K562 (cell line): ENCODE data around the gene ROPN1L. TPM values are rescaled to one million over a fixed set of nuclear protein-coding genes. Genes with fewer than 3 reads are reported as not detected.

Experiments
- ATAC-seq: fragments of 200-7000 bp; cut with Tn5 transposase; 3 replicates; pipeline ENCODE4 v1.9.1; 2020; ENCODE audit warnings: moderate library complexity
- BruUV-seq: library from RNA; stranded (reverse); fragments of 400-500 nt; replicated peaks from 2 replicates; lab custom pipeline; 2021; lab: Mats Ljungman, UMichigan
- CTCF ChIA-PET: fragments of 300-600 bp; formaldehyde crosslinking; extraction: SDS; loops from one replicate; lab custom pipeline; 2021; ENCODE audit warnings: low intra/inter-chr PET ratio; lab: Yijun Ruan, JAX
- POLR2A ChIA-PET: fragments of 300-600, 350-650 bp; sonication (Branson Sonifier 250); formaldehyde crosslinking; extraction: SDS; loops from one replicate; lab custom pipeline; 2021; ENCODE audit warnings: antibody characterized with exemption, inconsistent platforms; lab: Yijun Ruan, JAX
- DNase-seq, 4 experiments: peaks; one replicate each; pipeline versions ENCODE4 v3.0.0 to v3.0.0-alpha.2; 2011 to 2018; ENCODE audit warnings: low spot score in 3 of 4, mixed read lengths in 3 of 4; ENCODE audit errors: extremely low read depth in 1 of 4
- FAIRE-seq: peaks from 2 replicates; lab custom pipeline; 2011; peaks lifted over from hg19 to GRCh38; lab: Jason Lieb, UNC
- H2AFZ ChIP-seq: 2 replicates; pipeline ENCODE4 v1.6.0; 2011; ENCODE audit warnings: low read depth, low read length, control low read depth, inconsistent platforms
- H3K27ac ChIP-seq: fragments of 200-600 bp; 3 replicates; pipeline ENCODE4 v1.8.0; 2011; ENCODE audit warnings: low read depth, mild to moderate bottlenecking, control low read depth, inconsistent platforms, low read length, moderate library complexity, mixed read lengths; ENCODE audit errors: extremely low read depth
- H3K27me3 ChIP-seq, 2 experiments: fragments of 300-600 bp in 1 of 2; 2 replicates in 1 of 2; 3 replicates in 1 of 2; pipeline versions ENCODE4 v1.6.0 to v1.8.0; 2011; ENCODE audit warnings: inconsistent platforms in 2 of 2, low read length in 2 of 2, mild to moderate bottlenecking in 1 of 2, mixed read lengths in 1 of 2, moderate library complexity in 1 of 2; ENCODE audit not compliant: control insufficient read depth in 2 of 2, insufficient read depth in 2 of 2
- H3K36me3 ChIP-seq: fragments of 300-600 bp; 3 replicates; pipeline ENCODE4 v1.8.0; 2011; ENCODE audit warnings: mild to moderate bottlenecking, low read length, inconsistent platforms; ENCODE audit not compliant: control insufficient read depth, insufficient read depth
- H3K4me1 ChIP-seq, 2 experiments: fragments of 200-600 bp in 1 of 2; replicated peaks in 1 of 2; 2 replicates in 1 of 2; 3 replicates in 1 of 2; pipeline versions ENCODE4 v1.5.1 to v1.8.0; 2011; ENCODE audit warnings: inconsistent platforms in 2 of 2, low read length in 2 of 2, mild to moderate bottlenecking in 1 of 2, mixed read lengths in 1 of 2, moderate library complexity in 1 of 2; ENCODE audit not compliant: control insufficient read depth in 2 of 2, insufficient read depth in 2 of 2
- H3K4me2 ChIP-seq: 2 replicates; pipeline ENCODE4 v1.6.1; 2011; ENCODE audit warnings: low read length, control low read depth, inconsistent platforms, mixed read lengths; ENCODE audit not compliant: insufficient read depth
- H3K4me3 ChIP-seq: fragments of 200-600 bp; sonication (generic), shearing (Covaris generic); 2 replicates; pipeline ENCODE4 v1.5.1; 2016; ENCODE audit warnings: control low read depth, inconsistent platforms
- H3K79me2 ChIP-seq: fragments of 200-600 bp; 3 replicates; pipeline ENCODE4 v1.8.0; 2011; ENCODE audit warnings: low read length, inconsistent platforms; ENCODE audit not compliant: control insufficient read depth, insufficient read depth
- H3K9ac ChIP-seq, 2 experiments: 2 replicates each; pipeline versions ENCODE4 v1.6.0 to v1.6.1; 2011; ENCODE audit warnings: low read depth in 2 of 2, low read length in 2 of 2, control low read depth in 1 of 2, inconsistent platforms in 1 of 2, mild to moderate bottlenecking in 1 of 2, mixed read lengths in 1 of 2; ENCODE audit not compliant: insufficient read depth in 1 of 2
- H3K9me1 ChIP-seq: one replicate; pipeline ENCODE4 v1.6.0; 2011; ENCODE audit warnings: inconsistent platforms, mild to moderate bottlenecking, low read length, moderate library complexity; ENCODE audit not compliant: control insufficient read depth, insufficient read depth
- H3K9me3 ChIP-seq: replicated peaks from 2 replicates; pipeline ENCODE4 v1.5.1; 2011; ENCODE audit warnings: low read depth, low read length, inconsistent platforms; ENCODE audit not compliant: control insufficient read depth, insufficient read depth
- H4K20me1 ChIP-seq: replicated peaks from 2 replicates; pipeline ENCODE4 v1.6.1; 2011; ENCODE audit warnings: low read length, inconsistent platforms, mixed read lengths; ENCODE audit not compliant: control insufficient read depth, insufficient read depth
- BCL6 ChIP-seq: fragments of 250-450 bp; sonication (Bioruptor Pico); IDR thresholded peaks from 2 replicates; pipeline ENCODE4 v1.4.0; 2020
- BCOR ChIP-seq: fragments of 450-650 bp; IDR thresholded peaks from 2 replicates; pipeline ENCODE4 v1.6.1; 2016
- CHD1 ChIP-seq: fragments of 200-600 bp; sonication (generic); IDR thresholded peaks from one replicate; pipeline ENCODE4 v1.6.1; 2012; ENCODE audit warnings: mild to moderate bottlenecking, moderate library complexity, low read length, inconsistent platforms
- CREM ChIP-seq: IDR thresholded peaks from 2 replicates; pipeline ENCODE4 v1.6.1; 2014; ENCODE audit warnings: antibody characterized with exemption, low read depth
- DPF2 ChIP-seq: fragments of 450-650 bp; IDR thresholded peaks from 2 replicates; pipeline ENCODE4 v1.6.1; 2016
- ERF ChIP-seq: fragments of 450-650 bp; formaldehyde crosslinking; IDR thresholded peaks from 2 replicates; pipeline ENCODE4 v1.4.0; 2020; ENCODE audit warnings: mild to moderate bottlenecking, mixed read lengths
- ESRRB ChIP-seq: fragments of 250-450 bp; sonication (Bioruptor Pico); IDR thresholded peaks from 2 replicates; pipeline ENCODE4 v1.5.0; 2020; ENCODE audit warnings: mild to moderate bottlenecking, moderate library complexity, borderline replicate concordance
- FOXJ3 ChIP-seq: sonication (generic); formaldehyde crosslinking; IDR thresholded peaks from 2 replicates; pipeline ENCODE4 v1.4.0; 2020; ENCODE audit warnings: mild to moderate bottlenecking, missing genetic modification reagents
- GATAD2A ChIP-seq: fragments of 450-650 bp; IDR thresholded peaks from 2 replicates; pipeline ENCODE4 v1.6.1; 2017
- JUN ChIP-seq, 2 experiments: sonication (generic) in 1 of 2; formaldehyde crosslinking in 1 of 2; IDR thresholded peaks; 2 replicates each; pipeline versions ENCODE4 v1.6.1 to v1.8.0; 2012 to 2022; ENCODE audit warnings: borderline replicate concordance in 2 of 2, mild to moderate bottlenecking in 2 of 2, improper control_type of control experiment in 1 of 2, low read depth in 1 of 2, low read length in 1 of 2, missing genetic modification reagents in 1 of 2
- KDM1A ChIP-seq, 2 experiments: fragments of 450-650 bp; IDR thresholded peaks; 2 replicates each; pipeline ENCODE4 v1.6.1; 2016; ENCODE audit warnings: mild to moderate bottlenecking in 2 of 2
- NR2C2 ChIP-seq, 2 experiments: fragments of 200-800 bp in 1 of 2; sonication (Bioruptor generic) in 1 of 2; sonication (generic) in 1 of 2; formaldehyde crosslinking in 1 of 2; IDR thresholded peaks; 2 replicates each; pipeline versions ENCODE4 v1.6.1 to v1.8.0; 2016 to 2022; ENCODE audit warnings: mild to moderate bottlenecking in 1 of 2, missing compliant biosample characterization in 1 of 2, missing genetic modification characterization in 1 of 2, missing genetic modification reagents in 1 of 2
- PTRF ChIP-seq: fragments of 450-650 bp; IDR thresholded peaks from 2 replicates; pipeline ENCODE4 v1.6.1; 2016; ENCODE audit warnings: mild to moderate bottlenecking, missing genetic modification characterization, missing compliant biosample characterization
- RFX5 ChIP-seq: IDR thresholded peaks from 2 replicates; pipeline ENCODE4 v1.6.1; 2011; ENCODE audit warnings: low read depth, mild to moderate bottlenecking, improper control_type of control experiment, low read length
- SMAD1 ChIP-seq: fragments of 150-350 bp; IDR thresholded peaks from 2 replicates; pipeline ENCODE4 v1.6.1; 2014; ENCODE audit warnings: low read length, low read depth; ENCODE audit not compliant: partially characterized antibody
- SMARCA4 ChIP-seq: fragments of 450-650 bp; IDR thresholded peaks from 2 replicates; pipeline ENCODE4 v1.6.1; 2016
- TOE1 ChIP-seq, 2 experiments: fragments of 450-650 bp in 1 of 2; sonication (generic) in 1 of 2; formaldehyde crosslinking in 1 of 2; IDR thresholded peaks; 2 replicates each; pipeline versions ENCODE4 v1.7.1 to v1.8.0; 2016 to 2022; ENCODE audit warnings: borderline replicate concordance in 2 of 2, mild to moderate bottlenecking in 2 of 2, antibody characterized with exemption in 1 of 2, inconsistent platforms in 1 of 2, low read depth in 1 of 2, missing genetic modification reagents in 1 of 2, moderate library complexity in 1 of 2
- ZNF668 ChIP-seq: fragments of 250-450 bp; sonication (Bioruptor Pico); IDR thresholded peaks from 2 replicates; pipeline ENCODE4 v1.8.0; 2022; ENCODE audit warnings: mild to moderate bottlenecking, inconsistent platforms
- WGBS: fragments of 100-300 bp; shearing (Covaris generic); methylation state at CpG from one replicate; pipeline ENCODE4 v1.1.6; 2016; ENCODE audit warnings: low coverage, mixed read lengths; ENCODE audit not compliant: insufficient coverage; ENCODE audit errors: missing lambda C conversion rate; 5-methylcytosine and 5-hydroxymethylcytosine counted together
- in situ Hi-C: fragments of 300-500 bp; cut with MboI; formaldehyde crosslinking; loops from 4 replicates; pipeline ENCODE4 v1.15.0; 2018; ENCODE audit warnings: inconsistent platforms, mixed read lengths
- intact Hi-C: fragments of 100-400 bp; cut with micrococcal nuclease; formaldehyde crosslinking; loops from 2 replicates; pipeline ENCODE4 v1.14.2; 2022
- polyA plus RNA-seq, 8 experiments: library from polyadenylated mRNA; depleted of rRNA in 4 of 8; stranded (reverse) in 5 of 8; unstranded in 3 of 8; fragments of >200 nt; fragmentation: Nextera tagmentation in 2 of 8; fragmentation: Illumina TruSeq in 1 of 8; extraction: Ambion mirVana in 2 of 8; extraction: Trizol in 1 of 8; gene quantifications; 2 replicates each; pipeline versions ENCODE4 v1.2.1 to v1.2.3, GENCODE V29; 2011 to 2014; ENCODE audit warnings: inconsistent platforms in 1 of 8, missing spikeins in 1 of 8
- total RNA-seq, 7 experiments: library from RNA; depleted of rRNA in 6 of 7; stranded (reverse); fragments of >200 nt in 6 of 7; fragmentation: Illumina TruSeq in 2 of 7; extraction: Trizol in 2 of 7; gene quantifications; 2 replicates each; pipeline versions ENCODE4 v1.2.1 to v1.2.3, GENCODE V29; 2011 to 2021; ENCODE audit warnings: low replicate concordance in 1 of 7
- TF ChIP-seq, protein P1 (sequence below): sonication (generic); formaldehyde crosslinking; IDR thresholded peaks from 2 replicates; pipeline ENCODE4 v1.9.0; 2022; ENCODE audit warnings: mild to moderate bottlenecking, missing genetic modification reagents
- TF ChIP-seq, protein P2 (sequence below): sonication (generic); formaldehyde crosslinking; IDR thresholded peaks from 2 replicates; pipeline ENCODE4 v1.8.0; 2022; ENCODE audit warnings: mild to moderate bottlenecking, missing genetic modification reagents

Gene ROPN1L
- total and polyA plus RNA-seq, 9 of the 15 experiments (the other 6 are each of a cell fraction or from before 2014, with no cell fraction given), result 0.04 to 0.85 (median 0.24) TPM; not detected in 3

DNA sequence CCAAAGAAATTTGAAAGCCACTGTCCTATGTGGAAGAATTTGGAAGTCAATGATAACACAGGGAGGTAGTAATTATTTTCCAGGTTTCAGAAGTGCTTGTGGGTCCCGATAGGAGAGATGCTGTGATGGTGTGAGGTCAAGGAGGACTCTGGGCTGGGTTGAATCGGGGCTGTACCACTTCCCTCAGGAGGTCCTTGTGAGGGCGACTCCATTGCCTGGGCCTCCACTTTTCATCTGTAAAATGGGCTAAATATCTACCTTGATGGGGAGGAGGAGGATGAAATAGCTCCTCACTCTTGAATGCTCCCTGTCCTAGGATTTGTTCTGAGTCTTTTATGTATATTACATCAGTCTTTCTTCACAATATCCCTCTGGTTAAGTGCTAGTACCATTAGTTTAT, 59.0 kb downstream of the ROPN1L start:
- H3K9me3 ChIP-seq, result no peaks in the 10 kb centered on the region
- H3K79me2 ChIP-seq, result no peaks in the 10 kb centered on the region
- FAIRE-seq (no peak), DNase-seq (no peak), ATAC-seq (no peak)
- H3K27ac ChIP-seq, result no peak overlapping the region
- no peaks in the 10 kb centered on the region for H3K27me3 ChIP-seq
- no peaks in the 10 kb centered on the region for H3K9me1 ChIP-seq
- in situ Hi-C loops (no loop called here), intact Hi-C loops (loop anchor here (5.0 to 10.0 kb wide), 3 partner anchors 107 to 264 kb away; partner anchors contain the start of genes DAP and MARCHF6)
- no peak overlapping the region for H3K4me2 ChIP-seq
- peaks cover 23 to 47% of the 10 kb centered on the region in 2 experiments for H3K4me1 ChIP-seq
- no peaks in the 10 kb centered on the region for H4K20me1 ChIP-seq
- ChIA-PET POLR2A (interaction anchor here (0.9 to 2.5 kb wide), 4 partner anchors 8 to 120 kb away, joined by 3 to 16 read pairs (median 4); no protein-coding TSS in a partner anchor), CTCF (interaction anchor here (0.5 kb wide), 1 partner anchor 257 kb away, joined by 3 read pairs; no protein-coding TSS in a partner anchor)
- 0 out of 4 replicates have a peak overlapping the region, but pooled peaks of 1 of the 2 experiments have one; percentile 2 for H3K9ac ChIP-seq
- no peaks in the 10 kb centered on the region for H3K36me3 ChIP-seq
- H3K4me3 ChIP-seq, result no peak overlapping the region
- H2AFZ ChIP-seq, result no peak overlapping the region
- 49% methylated on average over 3 of the region's 3 CpGs for WGBS
- BruUV-seq, result no TSS peak
- TF ChIP-seq CREM, result no peak
- TF ChIP-seq DPF2, result no peak
- TF ChIP-seq ESRRB (CRISPR knock-in tag), result no peak
- TF ChIP-seq ZNF668 (CRISPR knock-in tag), result no peak
- no peak for TF ChIP-seq JUN (IDR thresholded peaks at IDR 0.05; ENCODE audit: borderline replicate concordance, low read depth, low read length)
- no peak for TF ChIP-seq JUN (CRISPR knock-in tag; IDR thresholded peaks at IDR 0.05; ENCODE audit: borderline replicate concordance)
- no peak for TF ChIP-seq SMARCA4
- no peak for TF ChIP-seq ERF (CRISPR knock-in tag)
- no peak for TF ChIP-seq NR2C2 (CRISPR knock-in tag; IDR thresholded peaks at IDR 0.05)
- no peak for TF ChIP-seq NR2C2 (tag; IDR thresholded peaks at IDR 0.05)
- peak; percentile 31 to 43; a peak in 1 of 4 replicates for TF ChIP-seq KDM1A (IDR thresholded peaks at IDR 0.05)
- TF ChIP-seq, protein P1, sequence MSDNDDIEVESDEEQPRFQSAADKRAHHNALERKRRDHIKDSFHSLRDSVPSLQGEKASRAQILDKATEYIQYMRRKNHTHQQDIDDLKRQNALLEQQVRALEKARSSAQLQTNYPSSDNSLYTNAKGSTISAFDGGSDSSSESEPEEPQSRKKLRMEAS (CRISPR knock-in tag), result no peak
- TF ChIP-seq BCOR, result peak; percentile 32; the same call in 1 of the 2 replicates
- TF ChIP-seq SMAD1, result no peak
- TF ChIP-seq RFX5, result no peak
- TF ChIP-seq GATAD2A, result no peak
- no peak for TF ChIP-seq CHD1
- no peak for TF ChIP-seq TOE1 (IDR thresholded peaks at IDR 0.05; ENCODE audit: borderline replicate concordance)
- TF ChIP-seq TOE1 (CRISPR knock-in tag; IDR thresholded peaks at IDR 0.05; ENCODE audit: borderline replicate concordance, low read depth), result no peak
- no peak for TF ChIP-seq BCL6
- TF ChIP-seq PTRF, result no peak
- no peak for TF ChIP-seq FOXJ3
- TF ChIP-seq, protein P2, sequence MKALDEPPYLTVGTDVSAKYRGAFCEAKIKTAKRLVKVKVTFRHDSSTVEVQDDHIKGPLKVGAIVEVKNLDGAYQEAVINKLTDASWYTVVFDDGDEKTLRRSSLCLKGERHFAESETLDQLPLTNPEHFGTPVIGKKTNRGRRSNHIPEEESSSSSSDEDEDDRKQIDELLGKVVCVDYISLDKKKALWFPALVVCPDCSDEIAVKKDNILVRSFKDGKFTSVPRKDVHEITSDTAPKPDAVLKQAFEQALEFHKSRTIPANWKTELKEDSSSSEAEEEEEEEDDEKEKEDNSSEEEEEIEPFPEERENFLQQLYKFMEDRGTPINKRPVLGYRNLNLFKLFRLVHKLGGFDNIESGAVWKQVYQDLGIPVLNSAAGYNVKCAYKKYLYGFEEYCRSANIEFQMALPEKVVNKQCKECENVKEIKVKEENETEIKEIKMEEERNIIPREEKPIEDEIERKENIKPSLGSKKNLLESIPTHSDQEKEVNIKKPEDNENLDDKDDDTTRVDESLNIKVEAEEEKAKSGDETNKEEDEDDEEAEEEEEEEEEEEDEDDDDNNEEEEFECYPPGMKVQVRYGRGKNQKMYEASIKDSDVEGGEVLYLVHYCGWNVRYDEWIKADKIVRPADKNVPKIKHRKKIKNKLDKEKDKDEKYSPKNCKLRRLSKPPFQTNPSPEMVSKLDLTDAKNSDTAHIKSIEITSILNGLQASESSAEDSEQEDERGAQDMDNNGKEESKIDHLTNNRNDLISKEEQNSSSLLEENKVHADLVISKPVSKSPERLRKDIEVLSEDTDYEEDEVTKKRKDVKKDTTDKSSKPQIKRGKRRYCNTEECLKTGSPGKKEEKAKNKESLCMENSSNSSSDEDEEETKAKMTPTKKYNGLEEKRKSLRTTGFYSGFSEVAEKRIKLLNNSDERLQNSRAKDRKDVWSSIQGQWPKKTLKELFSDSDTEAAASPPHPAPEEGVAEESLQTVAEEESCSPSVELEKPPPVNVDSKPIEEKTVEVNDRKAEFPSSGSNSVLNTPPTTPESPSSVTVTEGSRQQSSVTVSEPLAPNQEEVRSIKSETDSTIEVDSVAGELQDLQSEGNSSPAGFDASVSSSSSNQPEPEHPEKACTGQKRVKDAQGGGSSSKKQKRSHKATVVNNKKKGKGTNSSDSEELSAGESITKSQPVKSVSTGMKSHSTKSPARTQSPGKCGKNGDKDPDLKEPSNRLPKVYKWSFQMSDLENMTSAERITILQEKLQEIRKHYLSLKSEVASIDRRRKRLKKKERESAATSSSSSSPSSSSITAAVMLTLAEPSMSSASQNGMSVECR (CRISPR knock-in tag), result no peak
